ENCODE data around the gene OR1K1. TPM values are rescaled to one million over a fixed set of nuclear protein-coding genes. Genes with fewer than 3 reads are reported as not detected.

Gene OR1K1
- polyA plus RNA-seq, 10 donors = not detected

- DNase-seq = no peak
These were observed 48.5 kb downstream of the OR1K1 start for GRCh38 chr9:122848256-122848943.

Other genes starting within 250 kb of the OR1K1 start
- gene OR1N2, start 247.0 kb upstream of the OR1K1 start, polyA plus RNA-seq (ENCODE audit: insufficient read length in 10 of 10) = not detected
- gene OR1L8, start 216.7 kb upstream of the OR1K1 start, polyA plus RNA-seq (ENCODE audit: insufficient read length in 10 of 10) = under 1 TPM in 8 of 10 donors, not detected in 2; 0.08 to 0.23 (median 0.13) TPM
- gene OR1Q1, start 185.4 kb upstream of the OR1K1 start, polyA plus RNA-seq (ENCODE audit: insufficient read length in 10 of 10) = not detected
- not detected for gene OR1B1, start 142.5 kb upstream of the OR1K1 start, polyA plus RNA-seq (ENCODE audit: insufficient read length in 10 of 10)
- gene OR1L1, start 138.4 kb upstream of the OR1K1 start, polyA plus RNA-seq (ENCODE audit: insufficient read length in 10 of 10) = not detected
- gene OR1L3, start 125.0 kb upstream of the OR1K1 start, polyA plus RNA-seq (ENCODE audit: insufficient read length in 10 of 10) = not detected
- not detected for gene OR1L4, start 76.1 kb upstream of the OR1K1 start, polyA plus RNA-seq (ENCODE audit: insufficient read length in 10 of 10)
- gene OR1L6, start 57.8 kb upstream of the OR1K1 start, polyA plus RNA-seq (ENCODE audit: insufficient read length in 10 of 10) = not detected
- gene OR5C1, start 11.2 kb upstream of the OR1K1 start, polyA plus RNA-seq (ENCODE audit: insufficient read length in 10 of 10) = not detected
- 10 to 100 TPM; 17.0 to 25.3 (median 19.4) TPM for gene PDCL, start 28.5 kb downstream of the OR1K1 start, polyA plus RNA-seq (ENCODE audit: insufficient read length in 10 of 10)
- 10 to 100 TPM; 24.2 to 34.4 (median 30.8) TPM for gene RC3H2, start 105.2 kb downstream of the OR1K1 start, polyA plus RNA-seq (ENCODE audit: insufficient read length in 10 of 10)
- 10 to 100 TPM in 9 of 10 donors, 1 to 10 TPM in 1; 9.1 to 13.7 (median 10.8) TPM for gene ZBTB6, start 113.2 kb downstream of the OR1K1 start, polyA plus RNA-seq (ENCODE audit: insufficient read length in 10 of 10)
- gene ZBTB26, start 131.4 kb downstream of the OR1K1 start, polyA plus RNA-seq (ENCODE audit: insufficient read length in 10 of 10) = 10 to 100 TPM in 3 of 10 donors, 1 to 10 TPM in 7; 6.5 to 10.4 (median 9.0) TPM
- 10 to 100 TPM; 25.5 to 41.1 (median 35.0) TPM for gene RABGAP1, start 140.9 kb downstream of the OR1K1 start, polyA plus RNA-seq (ENCODE audit: insufficient read length in 10 of 10)
- gene GPR21, start 233.5 kb downstream of the OR1K1 start, polyA plus RNA-seq (ENCODE audit: insufficient read length in 10 of 10) = under 1 TPM in 5 of 10 donors, not detected in 5; 0.20 to 0.48 (median 0.37) TPM

Measured in muscle of back (tissue), 11 donors.